ENCODE data around the gene RPS4Y1.
"Not testable (repeated sequence)": the region's sequence is repeated elsewhere in the genome, so short reads cannot be mapped to it uniquely, and the experiment has no call there.

RPS4Y1 gene

DNA sequence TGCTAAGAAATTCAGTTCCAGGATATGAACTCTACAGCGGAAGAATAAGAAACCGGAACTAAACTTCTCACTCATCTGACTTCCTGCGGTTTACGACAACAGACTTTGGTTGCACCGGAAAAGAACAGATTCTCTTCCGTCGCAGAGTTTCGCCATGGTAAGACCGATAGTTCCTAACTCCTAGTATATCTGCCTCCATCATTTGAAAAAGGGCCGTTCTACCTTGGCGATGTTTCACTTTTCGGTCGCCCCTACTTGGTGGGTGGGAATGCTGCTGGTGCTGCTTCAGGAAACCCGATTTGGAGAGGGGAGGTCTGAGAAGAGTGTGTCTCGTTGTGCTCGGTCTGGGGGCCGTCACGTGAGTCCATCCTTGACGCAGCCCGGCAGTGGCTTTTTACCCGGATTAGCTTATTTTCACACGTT is at the start of gene RPS4Y1:
TSS of gene RPS4Y1 (plus strand) at position 132 of the 423 bp plus-strand sequence. CDS start at position 155, 23 bp downstream.
- DNase-seq = no peak

DNA sequence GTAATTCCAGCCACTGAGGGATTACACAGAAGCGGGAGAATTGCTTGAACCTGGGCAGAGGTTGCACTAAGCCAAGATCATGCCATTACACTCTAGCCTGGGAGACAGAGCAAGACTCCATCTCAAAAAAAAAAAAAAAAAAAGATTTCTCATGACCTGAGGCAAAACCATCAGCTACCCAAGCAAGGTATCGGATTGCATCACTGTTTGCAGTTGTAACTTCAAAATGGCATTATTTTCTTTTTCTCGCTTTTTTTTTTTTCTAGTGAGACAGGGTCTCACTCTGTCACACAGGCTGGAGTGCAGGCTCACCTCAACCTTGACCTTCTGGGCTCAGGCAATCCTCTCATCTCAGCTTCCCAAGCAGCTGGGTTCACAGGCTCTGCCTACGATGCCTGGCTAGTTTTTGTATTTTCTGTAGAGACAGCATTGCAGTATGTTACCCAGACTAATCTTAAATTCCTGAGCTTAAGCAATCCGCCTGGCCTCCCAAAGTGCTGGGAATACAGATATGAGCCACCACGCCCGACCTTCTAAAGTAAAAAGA is 44.4 kb upstream of the RPS4Y1 start:
- no peak for DNase-seq

DNA sequence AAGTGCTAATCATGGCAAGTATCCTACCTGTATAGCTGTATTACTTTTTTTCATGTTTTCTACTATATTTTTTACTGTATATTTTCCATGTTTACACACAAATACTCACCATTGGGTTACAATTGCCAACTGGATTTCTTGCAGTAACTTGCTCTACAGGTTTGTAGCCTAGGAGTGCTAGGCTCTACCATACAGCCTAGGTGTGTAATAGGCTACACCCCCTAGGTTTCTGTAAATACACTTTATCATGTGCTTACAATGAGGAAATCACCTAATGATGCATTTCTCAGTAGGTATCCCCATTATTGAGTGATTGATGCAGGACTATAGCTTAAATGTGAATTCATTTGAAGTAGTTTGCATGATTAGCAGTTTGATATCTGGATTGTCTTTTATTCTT is 43.4 kb upstream of the RPS4Y1 start:
- no peak for DNase-seq

DNA sequence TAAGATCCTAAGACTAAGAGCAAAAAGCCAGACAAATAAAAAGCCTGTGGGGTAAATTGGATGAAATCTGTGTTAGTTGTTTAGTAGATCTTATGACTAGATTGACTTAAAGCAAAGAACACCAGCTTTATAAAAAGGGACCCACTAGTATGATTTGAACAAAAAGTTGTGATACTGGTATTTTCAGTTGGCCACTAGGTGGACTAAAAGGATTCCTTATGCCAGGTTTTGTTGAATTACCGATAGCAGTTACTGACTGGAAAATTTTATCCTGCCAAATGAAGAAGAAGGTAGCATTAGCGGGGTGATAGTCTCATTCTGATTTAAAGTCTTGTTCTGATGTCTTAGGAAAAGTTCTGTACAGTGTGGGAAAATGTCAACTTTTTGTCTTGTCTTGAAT is 41.2 kb upstream of the RPS4Y1 start:
- no peak for DNase-seq

DNA sequence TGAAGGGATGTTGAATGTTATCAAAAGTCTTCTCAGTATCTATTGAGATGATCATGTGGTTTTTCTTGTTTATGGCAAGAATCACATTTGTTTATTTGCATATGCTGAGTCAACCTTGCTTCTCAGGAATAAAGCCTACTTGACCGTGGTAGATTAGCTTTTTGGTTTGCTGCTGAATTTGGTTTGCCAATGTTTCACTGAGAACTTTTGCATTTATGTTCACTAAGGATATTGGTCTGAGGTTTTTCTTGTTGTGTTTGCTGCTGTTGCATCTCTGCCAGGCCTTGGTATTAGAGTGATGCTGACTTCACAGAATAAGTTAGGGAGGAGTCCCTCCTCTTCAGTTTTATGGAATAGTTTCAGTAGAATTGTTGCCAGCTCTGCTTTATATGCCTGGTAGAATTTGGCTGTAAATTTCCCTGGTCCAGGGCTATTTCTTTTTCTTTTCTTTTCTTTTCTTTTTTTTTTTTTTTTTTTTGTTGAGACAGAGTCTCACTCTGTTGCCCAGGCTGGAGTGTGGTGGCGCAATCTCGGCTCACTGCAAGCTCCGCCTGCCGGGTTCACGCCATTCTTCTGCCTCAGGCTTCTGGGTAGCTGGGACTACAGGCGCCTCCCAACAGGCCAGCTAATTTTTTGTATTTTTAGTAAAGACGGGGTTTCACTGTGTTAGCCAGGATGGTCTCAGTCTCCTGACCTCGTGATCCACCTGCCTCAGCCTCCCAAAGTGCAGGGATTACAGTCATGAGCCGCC is 24.1 kb upstream of the RPS4Y1 start:
- not testable (repeated sequence) for DNase-seq

DNA sequence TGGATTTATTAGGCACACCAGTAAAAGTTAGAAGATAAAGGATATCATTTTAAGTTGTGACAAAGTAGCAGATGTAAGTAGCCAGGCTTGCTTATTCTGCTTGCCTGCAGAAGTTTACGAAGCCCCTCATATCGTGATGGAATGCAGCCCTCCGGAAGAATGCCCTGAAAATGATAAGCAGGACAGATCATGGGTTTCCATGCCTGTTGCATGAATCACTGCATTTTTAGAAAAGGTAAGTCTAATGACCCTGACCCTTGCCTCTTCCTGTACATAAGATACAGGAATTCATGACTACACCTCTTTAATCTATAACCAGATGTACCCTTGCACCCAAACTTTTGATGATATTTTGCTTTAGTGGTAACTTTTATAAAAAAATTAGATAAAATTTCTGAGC is 16.9 kb upstream of the RPS4Y1 start:
- no peak for DNase-seq

DNA sequence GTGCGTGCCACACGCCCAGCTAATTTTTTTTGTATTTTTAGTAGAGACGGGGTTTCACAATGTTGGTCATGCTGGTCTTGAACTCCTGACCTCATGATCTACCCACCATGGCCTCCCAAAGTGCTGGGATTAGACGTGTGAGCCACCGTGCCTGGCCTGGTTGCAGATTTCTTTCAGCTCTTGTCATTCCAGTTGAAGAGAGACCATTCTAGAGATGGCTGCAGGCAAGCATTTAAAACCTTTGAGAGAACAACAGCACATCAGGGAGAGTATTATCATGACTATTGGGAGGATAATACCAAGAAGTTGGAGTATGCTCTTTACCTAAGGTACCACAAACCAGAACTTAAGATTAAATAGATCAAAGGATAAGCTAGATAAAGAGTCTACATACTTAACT is 12.9 kb upstream of the RPS4Y1 start:
- no peak for DNase-seq

DNA sequence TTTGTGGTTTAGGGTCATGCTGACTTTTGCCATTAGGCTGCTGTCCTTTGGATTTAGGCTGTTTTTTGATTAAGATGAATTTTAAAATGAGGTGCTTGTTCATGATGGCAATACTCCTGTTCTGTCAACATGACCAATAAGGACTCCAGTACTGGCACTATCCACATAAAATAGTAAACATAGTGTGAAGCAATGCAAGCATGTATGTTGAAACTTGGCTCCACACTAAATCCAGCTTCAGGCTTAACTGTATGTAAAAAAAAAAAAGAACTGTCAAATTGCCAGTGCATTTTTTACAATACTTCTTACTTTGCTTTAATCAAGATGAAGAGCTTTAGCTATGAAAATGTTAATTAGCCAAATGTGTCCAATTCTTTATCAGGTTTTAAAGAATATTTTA is 6.2 kb upstream of the RPS4Y1 start:
- no peak for DNase-seq

DNA sequence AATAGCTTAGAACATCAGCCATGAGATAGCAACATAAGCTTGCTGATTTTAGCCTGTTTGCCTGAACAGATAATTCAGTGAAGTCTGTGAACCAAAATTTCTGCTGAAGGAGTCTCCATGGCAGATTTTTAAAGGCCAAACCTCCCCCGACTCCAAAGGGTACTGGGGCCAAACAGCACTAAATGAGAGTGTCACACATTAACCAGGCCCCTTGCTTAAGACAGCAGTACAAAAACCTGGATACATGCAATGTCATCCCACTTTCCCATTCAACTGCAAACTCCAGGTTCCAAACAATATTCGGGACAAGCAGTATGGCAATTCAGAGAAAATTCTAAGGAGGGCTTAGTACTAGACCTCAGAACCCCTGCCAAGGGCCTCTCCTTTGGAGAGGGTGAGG is 4.3 kb upstream of the RPS4Y1 start:
- no peak for DNase-seq

DNA sequence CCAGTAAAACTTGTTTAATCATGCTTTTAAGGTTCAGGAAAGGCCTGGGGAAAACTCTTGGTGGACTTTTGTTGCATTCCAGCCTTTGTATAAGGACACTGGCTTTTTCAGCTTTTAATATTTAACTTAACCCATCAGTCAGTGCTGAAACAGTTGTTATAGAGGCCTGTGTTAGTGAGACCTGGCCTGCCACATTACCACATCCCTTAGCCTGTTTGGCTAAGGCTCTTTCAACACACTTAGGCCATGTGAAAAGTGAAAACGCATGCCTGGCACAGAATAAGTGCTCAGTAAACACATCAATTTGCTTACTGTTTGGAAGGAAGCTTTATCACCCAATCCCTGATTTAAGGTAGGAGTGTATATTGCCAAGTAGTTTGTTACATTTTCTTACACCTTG is 3.5 kb upstream of the RPS4Y1 start:
- DNase-seq = no peak

DNA sequence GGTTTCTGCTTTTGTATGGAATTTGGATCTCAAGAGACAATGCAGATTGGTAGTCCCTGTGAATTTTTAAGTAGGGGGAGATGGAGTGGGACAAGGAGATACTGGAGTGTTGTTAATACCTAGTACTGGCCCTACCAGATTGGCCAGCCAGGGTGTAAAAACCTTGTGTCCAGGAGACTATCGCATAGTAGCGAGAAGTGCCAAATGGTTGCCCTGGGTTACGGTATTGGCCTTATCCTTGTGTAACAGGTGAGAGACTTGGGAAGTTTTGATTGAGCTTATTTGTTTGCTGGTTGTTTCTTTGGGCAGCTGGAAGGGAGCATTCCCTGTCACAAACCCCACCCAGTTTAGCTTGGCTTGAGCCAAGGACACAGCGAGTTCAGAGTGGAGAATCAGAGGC is 5.4 kb downstream of the RPS4Y1 start:
- no peak for DNase-seq

DNA sequence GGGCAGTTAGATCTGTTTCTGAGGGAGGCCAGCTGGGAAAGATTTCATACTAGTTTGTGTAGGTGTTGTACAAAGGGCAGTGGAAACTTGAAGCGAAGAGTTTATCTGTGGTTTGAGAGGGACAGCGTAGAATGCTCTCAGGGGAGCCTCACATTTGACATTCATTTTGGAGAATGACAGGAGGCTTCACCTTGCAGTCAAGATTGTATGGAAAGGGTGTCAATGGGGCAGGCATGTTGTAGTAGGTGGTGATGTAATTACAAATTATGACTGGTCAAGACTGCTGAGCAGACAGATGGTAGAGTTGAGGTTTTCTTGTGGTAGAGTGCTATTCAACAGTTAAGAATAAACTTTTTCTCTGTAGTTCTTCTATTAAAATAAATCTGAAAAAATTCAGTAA is 7.0 kb downstream of the RPS4Y1 start:
- DNase-seq = no peak

DNA sequence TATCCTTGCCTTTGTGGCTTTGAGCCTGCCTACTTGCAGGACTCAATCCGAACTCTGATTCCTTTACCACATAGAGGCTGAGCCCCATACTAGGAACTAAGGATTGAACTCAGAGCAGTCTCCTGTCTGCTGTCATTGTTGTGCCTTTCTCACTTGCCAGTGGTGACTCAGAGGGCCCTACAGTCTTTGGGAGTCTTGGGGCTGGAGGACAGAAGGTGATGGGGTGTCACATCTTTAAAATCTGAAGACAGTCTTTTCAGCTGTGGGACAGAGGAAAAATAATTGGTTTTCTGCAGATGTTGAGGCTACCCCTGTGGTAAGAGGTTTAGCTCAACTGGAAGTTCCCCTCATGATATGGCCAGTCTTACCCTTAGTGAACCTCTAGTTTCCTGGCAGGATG is 8.0 kb downstream of the RPS4Y1 start:
- DNase-seq = no peak

DNA sequence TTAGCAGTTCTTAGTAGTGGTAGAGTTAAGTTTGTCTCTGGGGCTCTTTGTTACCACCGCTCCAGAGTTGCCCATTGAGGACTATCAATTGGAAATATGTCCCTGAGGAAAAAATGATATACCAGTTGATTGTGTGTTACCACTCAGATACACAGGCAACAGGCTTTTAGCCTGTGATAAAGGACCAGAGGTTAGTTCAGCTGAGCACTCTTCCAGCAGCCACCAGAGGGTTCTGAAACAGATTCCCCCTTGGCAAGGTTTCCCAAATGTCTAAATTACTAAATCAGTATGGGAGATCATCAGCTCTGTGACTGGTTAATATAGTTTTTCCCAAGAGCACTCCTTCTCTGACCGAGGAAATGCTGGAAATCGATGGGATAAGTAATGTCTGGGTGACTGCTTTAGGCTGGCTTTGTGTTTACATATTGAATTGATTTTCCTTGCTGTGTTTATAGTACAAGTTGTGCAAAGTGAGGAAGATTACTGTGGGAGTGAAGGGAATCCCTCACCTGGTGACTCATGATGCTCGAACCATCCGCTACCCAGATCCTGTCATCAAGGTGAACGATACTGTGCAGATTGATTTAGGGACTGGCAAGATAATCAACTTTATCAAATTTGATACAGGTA is 12.9 kb downstream of the RPS4Y1 start:
- no peak for DNase-seq

DNA sequence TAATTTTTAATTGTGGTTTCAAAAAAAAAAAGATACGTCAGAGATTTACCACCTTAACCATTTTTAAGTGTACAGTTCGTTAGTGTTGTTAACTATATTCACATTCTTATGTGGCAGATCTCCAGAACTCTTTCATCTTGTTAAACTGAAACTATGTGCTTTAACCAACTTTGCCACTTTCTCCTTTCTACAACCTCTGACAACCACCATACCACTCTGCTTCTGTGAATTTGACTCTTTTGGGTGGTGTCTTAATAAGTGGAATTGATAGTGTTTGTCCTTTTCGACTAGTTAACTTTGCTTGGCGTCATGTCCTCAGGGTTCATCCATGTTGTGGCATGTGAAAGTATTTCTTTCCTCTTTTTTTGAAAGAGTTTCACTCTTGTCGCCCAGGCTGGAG is 15.7 kb downstream of the RPS4Y1 start:
- no peak for DNase-seq

DNA sequence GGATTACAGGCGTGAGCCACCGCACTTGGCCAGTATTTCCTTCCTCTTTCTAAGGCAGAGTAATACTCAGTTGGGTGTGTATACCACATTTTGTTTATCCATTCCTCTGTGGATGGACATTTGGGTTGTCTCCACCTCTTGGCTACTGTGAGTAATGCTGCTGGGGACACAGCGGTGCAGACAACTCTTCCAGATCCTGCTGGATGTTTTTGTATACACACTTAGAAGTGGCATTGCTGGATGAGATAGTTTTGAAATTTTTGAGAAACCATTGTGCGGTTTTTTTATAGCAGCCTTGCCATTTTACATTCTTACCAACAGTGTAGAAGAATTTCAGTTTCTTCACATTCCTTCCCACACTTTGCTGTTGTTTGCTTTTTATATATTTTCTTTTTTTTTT is 16.3 kb downstream of the RPS4Y1 start:
- no peak for DNase-seq

DNA sequence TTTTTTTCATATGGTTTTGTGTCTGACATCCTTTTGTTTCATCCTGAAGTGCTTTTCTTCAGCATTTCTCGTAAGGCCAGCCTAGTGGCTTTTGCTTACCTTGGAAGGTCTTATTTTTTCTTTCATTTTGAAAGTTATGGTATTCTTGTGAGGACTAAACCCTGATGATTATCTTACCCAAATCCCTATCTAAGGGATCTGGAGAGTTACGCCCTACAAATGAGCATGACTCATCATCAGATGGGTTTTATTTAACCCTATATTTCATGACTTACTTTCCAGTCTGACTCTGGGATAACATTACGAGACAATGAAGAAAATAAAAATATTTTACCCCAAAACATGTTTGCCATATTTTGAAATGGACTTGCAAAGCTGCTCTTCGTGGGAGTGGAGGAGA is 18.4 kb downstream of the RPS4Y1 start:
- DNase-seq = no peak

DNA sequence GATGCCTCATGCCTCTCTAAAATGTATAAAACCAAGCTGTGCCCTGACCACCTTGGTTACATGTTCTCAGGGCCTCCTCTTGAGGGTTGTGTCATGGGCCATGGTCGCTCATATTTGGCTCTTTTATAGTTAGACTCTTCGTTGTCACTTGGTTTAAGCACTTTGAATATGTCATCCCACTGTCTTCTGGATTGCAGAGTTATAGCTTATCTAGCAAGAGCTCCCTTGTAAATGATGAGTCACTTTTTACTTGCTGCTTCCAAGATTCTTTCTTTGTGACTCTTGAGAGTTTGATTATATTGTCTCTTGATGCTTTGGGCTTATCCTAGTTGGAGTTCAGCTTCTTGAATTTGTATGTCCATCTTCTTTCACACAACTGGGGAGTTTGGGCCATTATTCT is 19.1 kb downstream of the RPS4Y1 start:
- DNase-seq = no peak

DNA sequence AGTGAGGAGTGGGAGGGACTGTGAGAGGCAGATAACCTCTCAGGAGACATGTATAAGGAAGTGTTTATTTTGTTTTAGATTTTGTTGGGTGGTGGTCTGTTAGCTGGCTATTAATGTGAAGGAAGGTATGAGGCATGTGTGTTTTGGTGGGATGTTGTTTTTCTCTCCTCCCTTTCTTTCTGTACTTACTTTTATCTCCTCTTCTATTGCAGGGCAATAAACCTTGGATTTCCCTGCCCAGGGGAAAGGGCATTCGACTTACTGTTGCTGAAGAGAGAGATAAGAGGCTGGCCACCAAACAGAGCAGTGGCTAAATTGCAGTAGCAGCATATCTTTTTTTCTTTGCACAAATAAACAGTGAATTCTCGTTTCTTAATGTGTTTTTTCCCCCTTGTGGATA is 25.2 kb downstream of the RPS4Y1 start:
- no peak for DNase-seq

DNA sequence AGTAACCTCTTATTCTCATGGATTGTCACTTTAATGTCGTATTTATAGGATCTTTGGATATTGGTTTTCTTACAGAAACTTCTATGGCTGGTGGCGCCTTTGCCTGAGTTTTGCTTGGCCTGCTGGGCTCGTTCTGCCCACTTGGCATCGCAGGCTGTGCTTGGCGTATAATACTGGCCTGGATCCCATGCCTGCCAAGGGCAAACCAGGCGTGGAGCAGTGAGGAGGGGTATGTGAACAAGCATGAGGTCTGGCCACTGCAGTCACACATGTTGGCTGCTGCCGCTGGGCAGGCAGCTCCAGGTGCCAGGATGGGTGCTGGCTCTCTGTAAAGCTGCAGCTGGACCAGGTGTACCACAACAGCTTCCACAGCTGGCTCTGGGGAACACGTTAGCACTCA is 26.1 kb downstream of the RPS4Y1 start:
- DNase-seq = no peak

DNA sequence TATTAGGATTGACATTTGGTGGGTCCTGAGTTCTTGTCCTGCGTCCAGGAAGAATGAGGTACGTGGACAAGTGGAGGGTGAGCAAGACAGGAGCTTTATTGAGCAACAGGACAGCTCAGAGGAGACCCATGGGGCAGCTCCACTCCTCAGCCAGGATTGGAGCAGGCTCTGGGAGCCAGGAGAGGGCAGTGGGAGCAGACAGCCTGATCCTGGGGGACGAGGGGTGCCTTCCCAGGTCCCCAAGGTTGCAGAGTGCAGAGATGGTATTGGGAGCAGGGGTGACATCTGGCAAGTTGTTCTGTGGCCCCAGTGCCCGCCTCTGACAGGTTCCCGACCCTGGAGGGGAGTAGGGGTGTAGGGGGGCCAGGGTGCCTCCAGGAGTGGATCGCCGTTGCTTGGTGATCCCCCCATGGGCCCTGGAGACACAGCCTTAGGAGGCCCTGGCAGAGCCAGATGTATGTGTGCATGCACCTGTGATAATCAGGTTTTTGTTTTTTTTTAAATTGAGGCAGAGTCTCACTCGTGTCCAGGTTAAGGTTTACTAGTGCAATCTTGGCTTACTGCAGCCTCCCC is 26.7 kb downstream of the RPS4Y1 start:
- no peak for DNase-seq

DNA sequence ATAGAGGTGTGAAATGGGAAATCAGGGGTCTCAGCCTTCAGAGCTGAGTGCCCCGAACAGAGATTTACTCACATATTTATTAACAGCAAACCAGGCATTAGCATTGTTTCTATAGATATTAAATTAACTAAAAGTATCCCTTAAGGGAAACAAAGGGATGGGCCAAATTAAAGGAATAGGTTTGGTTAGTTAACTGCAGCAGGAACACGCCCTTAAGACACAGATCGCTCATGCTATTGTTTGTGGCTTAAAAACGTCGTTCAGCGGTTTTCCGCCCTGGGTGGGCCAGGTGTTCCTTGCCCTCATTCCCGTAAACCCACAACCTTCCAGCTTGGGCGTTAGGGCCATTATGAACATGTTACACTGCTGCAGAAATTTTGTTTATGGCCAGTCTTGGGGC is 30.8 kb downstream of the RPS4Y1 start:
- not testable (repeated sequence) for DNase-seq

DNA sequence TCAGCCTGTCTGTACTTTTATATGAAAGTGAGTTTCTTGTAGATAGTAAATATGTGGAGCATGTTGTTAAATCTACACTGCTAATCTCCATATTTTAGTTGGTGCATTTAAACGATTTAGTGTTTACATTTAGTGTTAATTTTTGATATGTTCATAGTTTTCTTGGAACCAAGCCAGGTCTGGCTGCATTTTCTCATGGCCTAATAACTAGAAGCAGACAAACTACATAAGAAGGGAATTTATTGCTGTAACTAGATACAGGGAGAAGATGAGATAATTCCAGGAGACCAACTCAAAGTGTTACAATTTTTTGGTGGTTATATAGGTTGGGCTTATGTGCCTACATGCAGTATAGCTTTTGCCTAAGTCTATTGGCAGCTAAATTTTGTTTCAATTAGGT is 32.8 kb downstream of the RPS4Y1 start:
- DNase-seq = no peak

DNA sequence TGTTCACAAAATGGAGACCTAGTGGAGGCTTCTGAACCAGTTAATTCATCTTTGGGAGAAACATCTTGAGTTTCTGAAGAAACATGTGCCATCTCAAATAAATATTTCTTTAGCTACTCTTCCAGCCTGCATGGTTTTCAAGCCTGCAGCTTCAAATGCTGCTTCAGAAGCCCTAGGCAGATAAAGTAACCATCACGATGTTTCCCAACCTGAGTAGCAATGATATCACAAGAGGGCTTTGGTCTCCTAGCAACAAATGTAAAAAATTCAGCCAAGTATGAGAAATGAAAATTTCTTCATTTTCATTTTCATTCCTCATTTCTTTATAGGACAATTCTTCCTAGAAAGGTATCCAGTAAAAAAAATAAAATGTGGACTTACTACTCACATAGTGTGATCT is 42.2 kb downstream of the RPS4Y1 start:
- no peak for DNase-seq
